ENCODE measurements around the gene GSTT2. TPM values are rescaled to one million over a fixed set of nuclear protein-coding genes. Genes with fewer than 3 reads are reported as not detected.

The GSTT2 gene
- total and polyA plus RNA-seq, 2 donors (not counting 3 experiments of a cell fraction or from before 2014, with no cell fraction given), result 3.0 TPM; not detected in 1

DNA sequence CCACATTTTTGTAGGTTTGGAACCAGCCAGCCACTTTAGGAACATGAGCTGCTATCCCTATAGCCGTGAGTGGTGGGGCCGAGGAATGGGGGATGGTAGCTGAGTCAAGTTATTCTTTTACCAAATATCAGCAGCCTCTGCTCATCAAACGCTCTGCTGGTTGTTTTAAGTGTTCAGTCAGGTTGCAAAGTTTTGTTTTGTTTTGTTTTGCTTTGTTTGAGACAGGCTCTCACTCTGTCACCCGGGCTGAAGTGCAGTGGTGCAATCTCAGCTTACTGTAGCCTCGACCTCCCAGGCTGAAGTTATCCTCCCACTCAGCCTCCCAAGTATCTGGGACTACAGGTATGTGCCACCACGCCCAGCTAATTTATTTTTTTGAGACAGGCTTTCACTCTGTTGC, 45.5 kb downstream of the GSTT2 start:
- ChIA-PET POLR2A (no interaction called here), CTCF (interaction anchor here (0.6 kb wide), 1 partner anchor 12 kb away, joined by 3 read pairs; no protein-coding TSS in a partner anchor)
- H3K9me1 ChIP-seq (replicated peaks; ENCODE audit: control insufficient read depth, extremely low read depth, insufficient read depth, low read length), result no peaks in the 10 kb centered on the region
- H3K9me3 ChIP-seq (replicated peaks; ENCODE audit: control insufficient read depth, insufficient read depth, low read length), result no peaks in the 10 kb centered on the region
- H3K4me3 ChIP-seq (replicated peaks in 1 of 3; ENCODE audit: insufficient read depth in 1 of 3, low read depth in 1 of 3, low read length in 3 of 3), result no peak overlapping the region
- H3K27me3 ChIP-seq (ENCODE audit: control insufficient read depth in 2 of 2, insufficient read depth in 2 of 2, low read length in 2 of 2), result no peaks in the 10 kb centered on the region
- intact Hi-C loops (cut with micrococcal nuclease) (no loop called here), dilution Hi-C loops (cut with MboI; ENCODE audit: extremely low pct_ligation_motif_present, low sequenced_read_pairs) (no loop called here)
- no peak overlapping the region for H3K27ac ChIP-seq (ENCODE audit: insufficient read depth, low read depth, low read length)
- no TSS peak for BruUV-seq (replicated peaks)
- FAIRE-seq (no peak), DNase-seq (ENCODE audit: low read depth, low spot score) (no peak)
- H3K36me3 ChIP-seq (ENCODE audit: control insufficient read depth in 2 of 2, extremely low read depth in 1 of 2, insufficient read depth in 2 of 2, low read length in 2 of 2), result no peaks in the 10 kb centered on the region
- H3K4me1 ChIP-seq (ENCODE audit: control insufficient read depth, extremely low read depth, insufficient read depth, low read length), result peaks cover 14% of the 10 kb centered on the region
- TF ChIP-seq POLR2AphosphoS5 (IDR thresholded peaks at IDR 0.05; ENCODE audit: insufficient read depth, low read depth, low read length), result no peak
- TF ChIP-seq FOS (IDR thresholded peaks at IDR 0.05; ENCODE audit: borderline replicate concordance, insufficient read depth, low read length), result no peak
- TF ChIP-seq MYC (IDR thresholded peaks at IDR 0.05; ENCODE audit: low read depth, low read length), result no peak
- no peak for TF ChIP-seq EZH2 (IDR thresholded peaks at IDR 0.05; ENCODE audit: borderline replicate concordance, low read depth, low read length, severe bottlenecking)
- TF ChIP-seq, protein P1, sequence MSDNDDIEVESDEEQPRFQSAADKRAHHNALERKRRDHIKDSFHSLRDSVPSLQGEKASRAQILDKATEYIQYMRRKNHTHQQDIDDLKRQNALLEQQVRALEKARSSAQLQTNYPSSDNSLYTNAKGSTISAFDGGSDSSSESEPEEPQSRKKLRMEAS (IDR thresholded peaks at IDR 0.05; ENCODE audit: insufficient read depth, insufficient read length), result no peak
- TF ChIP-seq POLR2A (IDR thresholded peaks at IDR 0.05; ENCODE audit: low read depth, low read length), result no peak
- TF ChIP-seq JUN (IDR thresholded peaks at IDR 0.05; ENCODE audit: borderline replicate concordance, insufficient read depth, insufficient read length, low read depth), result no peak
- TF ChIP-seq GATA2 (IDR thresholded peaks at IDR 0.05; ENCODE audit: insufficient read depth, insufficient read length, low read depth, low read length), result no peak
- TF ChIP-seq CTCF (IDR thresholded peaks at IDR 0.05; ENCODE audit: extremely low read depth in 1 of 2, insufficient read depth in 1 of 2, low read depth in 1 of 2, low read length in 2 of 2), result no peak
- no peak overlapping the region for H3K4me2 ChIP-seq (ENCODE audit: insufficient read depth, low read length)
- H3K79me2 ChIP-seq (ENCODE audit: control insufficient read depth, insufficient read depth, low read length), result peaks cover 38% of the 10 kb centered on the region
- H3K9ac ChIP-seq (replicated peaks; ENCODE audit: extremely low read depth, insufficient read depth, low read length), result no peak overlapping the region
- no peak overlapping the region for H2AFZ ChIP-seq (ENCODE audit: low read depth, low read length)
- no peaks in the 10 kb centered on the region for H4K20me1 ChIP-seq (replicated peaks; ENCODE audit: control insufficient read depth, extremely low read depth, insufficient read depth, low read length)

All from endothelial cell of umbilical vein (primary cell).